ENCODE data around the gene PBRM1.

The PBRM1 gene

DNA sequence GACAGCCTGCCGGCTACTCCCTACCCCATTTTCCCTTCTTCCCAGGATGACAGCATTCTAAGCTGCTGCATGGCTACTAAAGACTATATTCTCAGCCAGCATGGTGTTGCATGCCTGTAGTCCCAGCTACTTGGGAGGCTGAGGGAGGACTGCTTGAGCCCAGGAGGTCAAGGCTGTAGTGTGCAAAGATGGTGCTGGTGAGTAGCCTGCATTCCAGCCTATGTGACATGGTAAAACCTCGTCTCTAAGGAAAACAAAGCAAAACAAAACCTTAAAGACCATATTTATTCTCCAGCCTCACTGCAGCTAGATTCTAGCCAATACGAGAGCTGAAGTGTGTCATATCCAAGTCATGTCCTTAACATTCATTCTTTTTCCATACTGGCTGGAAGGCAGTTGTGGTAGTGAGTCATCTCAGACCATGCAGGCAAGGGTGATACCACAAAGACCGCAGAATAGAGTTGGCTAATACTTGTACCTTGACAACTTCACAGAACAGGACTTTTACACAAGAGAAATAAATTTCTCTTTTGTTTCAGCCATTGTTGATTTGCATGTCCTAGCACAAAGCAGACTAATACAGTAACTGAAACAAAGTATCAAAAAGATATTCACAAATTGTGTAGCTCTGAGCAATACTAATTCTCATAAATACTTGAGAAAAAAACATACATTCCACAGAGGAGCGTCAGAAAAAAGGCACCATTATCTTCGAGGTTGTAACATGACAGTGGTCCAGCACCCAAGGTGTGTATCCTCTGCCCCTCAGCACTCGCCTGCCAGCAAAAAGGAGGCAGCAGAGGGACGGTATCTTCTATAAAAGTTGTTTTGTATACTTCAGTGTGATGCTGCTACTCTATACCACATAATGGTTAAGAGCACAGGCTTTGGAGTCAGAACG is 14.8 kb downstream of the PBRM1 start:
- in situ Hi-C loops (cut with MboI; ENCODE audit: low sequenced_read_pairs), result no loop called here

DNA sequence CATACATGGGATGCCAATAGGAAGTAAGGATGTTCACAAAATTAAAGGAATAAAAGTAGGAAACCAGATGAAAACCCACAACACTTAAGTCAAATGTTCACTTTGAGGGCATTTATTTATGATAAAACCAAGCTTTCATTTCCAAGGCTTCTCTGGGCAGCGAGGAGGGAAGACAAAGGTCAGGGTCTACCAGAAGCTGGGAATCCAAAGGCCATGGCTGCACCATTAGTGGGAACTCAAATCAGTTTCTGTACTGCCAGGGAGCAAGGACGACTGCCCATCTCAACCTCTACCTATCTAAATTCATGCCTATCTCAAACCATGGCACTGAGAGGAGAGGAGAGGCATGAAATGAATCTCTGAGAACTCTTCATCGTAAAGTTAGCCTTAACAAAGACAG is 22.6 kb downstream of the PBRM1 start:
- in situ Hi-C loops (cut with MboI; ENCODE audit: low sequenced_read_pairs), result no loop called here

GRCh38 chr3:52660046-52660445 is 25.7 kb downstream of the PBRM1 start:
- in situ Hi-C loops (cut with MboI; ENCODE audit: low sequenced_read_pairs), result no loop called here

- in situ Hi-C loops (cut with MboI; ENCODE audit: low sequenced_read_pairs), result no loop called here
Measured at GRCh38 chr3:52655895-52656294, 29.8 kb downstream of the PBRM1 start.

GRCh38 chr3:52651592-52651991 is 34.1 kb downstream of the PBRM1 start:
- in situ Hi-C loops (cut with MboI; ENCODE audit: low sequenced_read_pairs), result no loop called here

GRCh38 chr3:52650439-52650838 is 35.3 kb downstream of the PBRM1 start:
- in situ Hi-C loops (cut with MboI; ENCODE audit: low sequenced_read_pairs), result no loop called here

- in situ Hi-C loops (cut with MboI; ENCODE audit: low sequenced_read_pairs), result no loop called here
Measured at GRCh38 chr3:52649461-52650210, 36.1 kb downstream of the PBRM1 start.

DNA sequence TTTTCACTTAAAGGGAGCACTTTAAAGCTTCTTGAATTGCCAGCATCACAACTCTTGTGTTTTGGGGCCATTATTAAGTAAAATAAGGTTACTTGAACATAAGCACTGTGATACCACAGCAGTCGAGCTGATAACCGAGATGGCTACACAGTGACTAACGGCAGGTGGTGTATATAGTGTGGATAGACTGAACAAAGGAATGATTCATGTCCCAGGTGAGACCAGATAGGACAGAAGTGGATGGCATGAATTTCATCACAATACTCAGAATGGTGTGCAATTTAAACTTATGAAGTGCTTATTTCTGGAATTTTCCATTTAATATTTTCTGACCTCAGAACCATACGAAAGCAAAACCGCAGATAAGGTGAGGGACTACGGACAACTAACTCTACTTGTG is 40.2 kb downstream of the PBRM1 start:
- in situ Hi-C loops (cut with MboI; ENCODE audit: low sequenced_read_pairs), result no loop called here

DNA sequence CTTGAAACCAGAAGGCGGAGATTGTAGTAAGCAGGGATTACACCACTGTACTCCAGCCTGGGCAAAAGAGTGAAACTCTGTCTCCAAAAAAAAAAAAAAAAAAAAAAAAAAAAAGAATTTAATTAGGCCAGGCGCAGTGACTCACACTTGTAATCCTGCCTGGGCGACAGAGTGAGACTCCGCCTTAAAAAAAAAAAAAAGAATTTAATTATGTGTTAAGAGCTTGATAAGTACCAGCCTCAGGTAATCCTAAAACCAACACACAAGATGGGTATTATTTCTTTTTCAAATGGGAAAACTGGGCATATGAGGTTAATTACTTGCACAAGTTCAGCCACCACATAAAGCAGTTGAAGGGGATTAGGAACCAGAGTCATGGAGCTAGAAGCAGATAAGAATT is 49.0 kb downstream of the PBRM1 start:
- in situ Hi-C loops (cut with MboI; ENCODE audit: low sequenced_read_pairs), result no loop called here

GRCh38 chr3:52633786-52634185 is 51.9 kb downstream of the PBRM1 start:
- in situ Hi-C loops (cut with MboI; ENCODE audit: low sequenced_read_pairs), result no loop called here

- in situ Hi-C loops (cut with MboI; ENCODE audit: low sequenced_read_pairs), result no loop called here
Measured at GRCh38 chr3:52625041-52625440, 60.7 kb downstream of the PBRM1 start.

DNA sequence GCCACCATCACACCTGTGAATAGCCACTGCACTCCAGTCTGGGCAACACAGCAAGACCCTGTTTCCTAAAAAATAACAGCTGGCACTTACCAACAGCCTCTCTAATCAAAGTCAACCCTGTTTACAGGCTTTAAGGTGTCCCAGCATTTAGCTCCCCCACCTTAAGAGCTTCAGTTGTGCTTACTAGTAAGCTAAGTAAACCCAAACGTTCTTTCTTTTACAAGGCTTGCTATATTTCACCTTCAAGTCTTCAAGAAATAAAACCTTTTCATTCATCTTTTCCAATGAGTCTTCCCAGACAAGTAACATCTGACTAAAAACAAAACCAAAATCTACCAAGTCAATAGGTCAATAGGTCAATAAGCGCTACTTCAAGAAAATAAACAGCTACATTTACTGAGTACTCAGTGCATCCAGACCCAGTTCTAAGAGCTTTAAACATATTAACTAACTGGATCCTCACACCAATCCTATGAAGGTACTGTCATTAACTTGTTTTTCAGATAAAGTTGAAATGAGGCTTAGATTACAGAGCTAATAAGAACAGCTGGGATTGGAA is 62.4 kb downstream of the PBRM1 start:
- in situ Hi-C loops (cut with MboI; ENCODE audit: low sequenced_read_pairs), result no loop called here

- in situ Hi-C loops (cut with MboI; ENCODE audit: low sequenced_read_pairs), result no loop called here
Measured at GRCh38 chr3:52620580-52620979, 65.1 kb downstream of the PBRM1 start.

DNA sequence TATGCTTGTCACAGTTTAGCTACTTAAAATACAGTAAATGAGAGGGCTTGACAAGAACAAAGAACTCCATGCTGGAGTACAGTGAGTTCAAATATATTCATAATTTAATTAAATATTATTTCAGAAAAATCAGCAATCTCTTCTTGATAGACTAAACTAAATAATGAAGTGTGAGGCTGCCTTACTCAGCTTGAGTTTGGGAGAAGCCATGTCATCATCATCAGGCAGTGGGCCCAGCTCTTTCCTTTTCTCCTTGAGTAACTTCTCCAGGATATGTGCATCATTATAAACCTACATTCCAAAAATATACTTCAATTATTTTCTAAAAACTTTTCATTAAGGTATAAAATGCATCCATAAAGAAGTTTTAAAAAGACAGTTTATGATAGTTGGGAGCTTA is 70.5 kb downstream of the PBRM1 start:
- in situ Hi-C loops (cut with MboI; ENCODE audit: low sequenced_read_pairs), result no loop called here

DNA sequence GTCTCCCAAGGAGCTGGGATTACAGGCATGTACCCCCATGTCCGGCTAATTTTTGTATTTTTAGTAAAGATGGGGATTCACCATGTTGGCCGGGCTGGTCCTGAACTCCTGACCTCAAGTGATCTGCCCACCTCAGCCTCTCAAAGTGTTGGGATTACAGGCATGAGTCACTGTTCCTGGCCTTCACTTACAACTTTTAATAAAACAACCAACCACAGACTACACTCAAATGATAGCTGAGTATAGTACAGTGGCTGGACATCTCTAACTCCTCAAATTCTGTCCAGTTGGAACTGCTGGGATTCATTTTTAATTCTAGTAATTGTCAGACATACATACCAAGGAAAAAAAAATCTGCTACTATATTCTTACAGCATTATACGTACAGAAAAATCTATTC is 71.0 kb downstream of the PBRM1 start:
- in situ Hi-C loops (cut with MboI; ENCODE audit: low sequenced_read_pairs), result no loop called here

- in situ Hi-C loops (cut with MboI; ENCODE audit: low sequenced_read_pairs), result no loop called here
Measured at GRCh38 chr3:52609316-52609815, 76.3 kb downstream of the PBRM1 start.

- in situ Hi-C loops (cut with MboI; ENCODE audit: low sequenced_read_pairs), result no loop called here
Measured at GRCh38 chr3:52608337-52608736, 77.4 kb downstream of the PBRM1 start.

- in situ Hi-C loops (cut with MboI; ENCODE audit: low sequenced_read_pairs), result no loop called here
Measured at GRCh38 chr3:52606373-52607085, 79.2 kb downstream of the PBRM1 start.

- in situ Hi-C loops (cut with MboI; ENCODE audit: low sequenced_read_pairs), result no loop called here
Measured at GRCh38 chr3:52600258-52600657, 85.5 kb downstream of the PBRM1 start.

DNA sequence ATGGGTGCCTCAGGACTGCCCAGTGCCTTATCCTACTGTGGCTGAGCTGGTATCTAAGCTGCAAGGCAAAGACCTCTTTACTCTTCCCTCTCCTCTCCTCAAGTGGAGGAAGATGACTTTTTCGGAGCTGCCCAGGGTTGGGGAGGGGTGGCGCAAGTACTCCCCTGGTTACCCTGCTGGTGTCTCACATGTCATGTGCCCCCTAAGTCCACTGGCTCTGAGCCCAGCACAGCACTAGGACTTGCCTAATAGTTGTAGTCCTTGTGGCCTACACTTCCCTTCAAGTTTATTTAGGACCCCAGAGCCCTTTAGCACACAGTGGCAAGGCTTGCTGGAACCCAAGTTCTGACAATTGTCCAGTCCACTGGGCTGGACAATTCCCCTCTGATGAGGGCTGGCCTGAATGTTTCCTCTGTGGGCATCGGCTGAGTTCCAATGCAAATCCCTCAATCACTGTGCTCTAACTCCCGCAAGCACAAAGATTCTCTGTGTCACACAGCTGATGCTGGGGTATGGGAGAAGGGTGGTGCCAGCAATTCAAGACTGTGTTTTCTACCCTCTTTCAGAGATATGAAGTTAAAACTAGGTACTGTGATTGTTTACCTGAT is 89.0 kb downstream of the PBRM1 start:
- in situ Hi-C loops (cut with MboI; ENCODE audit: low sequenced_read_pairs), result no loop called here

GRCh38 chr3:52593103-52593502 is 92.6 kb downstream of the PBRM1 start:
- in situ Hi-C loops (cut with MboI; ENCODE audit: low sequenced_read_pairs), result no loop called here
